K562 (cell line): ENCODE results near the gene RPEL1. TPM values are rescaled to one million over a fixed set of nuclear protein-coding genes. Genes with fewer than 3 reads are reported as not detected.

Experiments
- ATAC-seq: fragments of 200-7000 bp; cut with Tn5 transposase; 3 replicates; pipeline ENCODE4 v1.9.1; 2020; ENCODE audit warnings: moderate library complexity
- BruUV-seq: library from RNA; stranded (reverse); fragments of 400-500 nt; replicated peaks from 2 replicates; lab custom pipeline; 2021; lab: Mats Ljungman, UMichigan
- CTCF ChIA-PET: fragments of 300-600 bp; formaldehyde crosslinking; extraction: SDS; loops from one replicate; lab custom pipeline; 2021; ENCODE audit warnings: low intra/inter-chr PET ratio; lab: Yijun Ruan, JAX
- POLR2A ChIA-PET: fragments of 300-600, 350-650 bp; sonication (Branson Sonifier 250); formaldehyde crosslinking; extraction: SDS; loops from one replicate; lab custom pipeline; 2021; ENCODE audit warnings: antibody characterized with exemption, inconsistent platforms; lab: Yijun Ruan, JAX
- DNase-seq, 4 experiments: peaks; one replicate each; pipeline versions ENCODE4 v3.0.0 to v3.0.0-alpha.2; 2011 to 2018; ENCODE audit warnings: low spot score in 3 of 4, mixed read lengths in 3 of 4; ENCODE audit errors: extremely low read depth in 1 of 4
- FAIRE-seq: peaks from 2 replicates; lab custom pipeline; 2011; peaks lifted over from hg19 to GRCh38; lab: Jason Lieb, UNC
- H2AFZ ChIP-seq: 2 replicates; pipeline ENCODE4 v1.6.0; 2011; ENCODE audit warnings: low read depth, low read length, control low read depth, inconsistent platforms
- H3K27ac ChIP-seq: fragments of 200-600 bp; 3 replicates; pipeline ENCODE4 v1.8.0; 2011; ENCODE audit warnings: low read depth, mild to moderate bottlenecking, control low read depth, inconsistent platforms, low read length, moderate library complexity, mixed read lengths; ENCODE audit errors: extremely low read depth
- H3K27me3 ChIP-seq, 2 experiments: fragments of 300-600 bp in 1 of 2; 2 replicates in 1 of 2; 3 replicates in 1 of 2; pipeline versions ENCODE4 v1.6.0 to v1.8.0; 2011; ENCODE audit warnings: inconsistent platforms in 2 of 2, low read length in 2 of 2, mild to moderate bottlenecking in 1 of 2, mixed read lengths in 1 of 2, moderate library complexity in 1 of 2; ENCODE audit not compliant: control insufficient read depth in 2 of 2, insufficient read depth in 2 of 2
- H3K36me3 ChIP-seq: fragments of 300-600 bp; 3 replicates; pipeline ENCODE4 v1.8.0; 2011; ENCODE audit warnings: mild to moderate bottlenecking, low read length, inconsistent platforms; ENCODE audit not compliant: control insufficient read depth, insufficient read depth
- H3K4me1 ChIP-seq, 2 experiments: fragments of 200-600 bp in 1 of 2; replicated peaks in 1 of 2; 2 replicates in 1 of 2; 3 replicates in 1 of 2; pipeline versions ENCODE4 v1.5.1 to v1.8.0; 2011; ENCODE audit warnings: inconsistent platforms in 2 of 2, low read length in 2 of 2, mild to moderate bottlenecking in 1 of 2, mixed read lengths in 1 of 2, moderate library complexity in 1 of 2; ENCODE audit not compliant: control insufficient read depth in 2 of 2, insufficient read depth in 2 of 2
- H3K4me2 ChIP-seq: 2 replicates; pipeline ENCODE4 v1.6.1; 2011; ENCODE audit warnings: low read length, control low read depth, inconsistent platforms, mixed read lengths; ENCODE audit not compliant: insufficient read depth
- H3K4me3 ChIP-seq: fragments of 200-600 bp; sonication (generic), shearing (Covaris generic); 2 replicates; pipeline ENCODE4 v1.5.1; 2016; ENCODE audit warnings: control low read depth, inconsistent platforms
- H3K79me2 ChIP-seq: fragments of 200-600 bp; 3 replicates; pipeline ENCODE4 v1.8.0; 2011; ENCODE audit warnings: low read length, inconsistent platforms; ENCODE audit not compliant: control insufficient read depth, insufficient read depth
- H3K9ac ChIP-seq, 2 experiments: 2 replicates each; pipeline versions ENCODE4 v1.6.0 to v1.6.1; 2011; ENCODE audit warnings: low read depth in 2 of 2, low read length in 2 of 2, control low read depth in 1 of 2, inconsistent platforms in 1 of 2, mild to moderate bottlenecking in 1 of 2, mixed read lengths in 1 of 2; ENCODE audit not compliant: insufficient read depth in 1 of 2
- H3K9me1 ChIP-seq: one replicate; pipeline ENCODE4 v1.6.0; 2011; ENCODE audit warnings: inconsistent platforms, mild to moderate bottlenecking, low read length, moderate library complexity; ENCODE audit not compliant: control insufficient read depth, insufficient read depth
- H3K9me3 ChIP-seq: replicated peaks from 2 replicates; pipeline ENCODE4 v1.5.1; 2011; ENCODE audit warnings: low read depth, low read length, inconsistent platforms; ENCODE audit not compliant: control insufficient read depth, insufficient read depth
- H4K20me1 ChIP-seq: replicated peaks from 2 replicates; pipeline ENCODE4 v1.6.1; 2011; ENCODE audit warnings: low read length, inconsistent platforms, mixed read lengths; ENCODE audit not compliant: control insufficient read depth, insufficient read depth
- BCL6 ChIP-seq: fragments of 250-450 bp; sonication (Bioruptor Pico); IDR thresholded peaks from 2 replicates; pipeline ENCODE4 v1.4.0; 2020
- CCAR2 ChIP-seq: fragments of 200-400 bp; formaldehyde crosslinking; IDR thresholded peaks from 2 replicates; pipeline ENCODE4 v1.6.1; 2017; ENCODE audit warnings: mild to moderate bottlenecking, low read depth, low read length
- HNRNPH1 ChIP-seq: fragments of 200-400 bp; formaldehyde crosslinking; optimal IDR thresholded peaks from 2 replicates; pipeline ENCODE3; 2017; ENCODE audit warnings: low read depth, mild to moderate bottlenecking, low read length, moderate library complexity
- JUN ChIP-seq, 2 experiments: sonication (generic) in 1 of 2; formaldehyde crosslinking in 1 of 2; IDR thresholded peaks; 2 replicates each; pipeline versions ENCODE4 v1.6.1 to v1.8.0; 2012 to 2022; ENCODE audit warnings: borderline replicate concordance in 2 of 2, mild to moderate bottlenecking in 2 of 2, improper control_type of control experiment in 1 of 2, low read depth in 1 of 2, low read length in 1 of 2, missing genetic modification reagents in 1 of 2
- JUND ChIP-seq, 2 experiments: IDR thresholded peaks; 2 replicates in 1 of 2; 3 replicates in 1 of 2; pipeline ENCODE4 v1.6.1; 2011; ENCODE audit warnings: borderline replicate concordance in 2 of 2, low read depth in 2 of 2, low read length in 2 of 2, improper control_type of control experiment in 1 of 2, missing biosample characterization in 1 of 2, missing genetic modification characterization in 1 of 2, missing genetic modification reagents in 1 of 2
- KDM4B ChIP-seq, 2 experiments: fragments of 450-650 bp in 1 of 2; sonication (generic) in 1 of 2; IDR thresholded peaks; 2 replicates each; pipeline ENCODE4 v1.6.1; 2016 to 2017; ENCODE audit warnings: borderline replicate concordance in 2 of 2, antibody characterized with exemption in 1 of 2, low read depth in 1 of 2, mild to moderate bottlenecking in 1 of 2
- NRF1 ChIP-seq, 2 experiments: fragments of 450-650 bp; IDR thresholded peaks in 1 of 2; conservative IDR thresholded peaks in 1 of 2; 2 replicates each; pipeline ENCODE4 v1.6.1; 2014; ENCODE audit warnings: mild to moderate bottlenecking in 2 of 2
- PHB2 ChIP-seq: fragments of 450-650 bp; IDR thresholded peaks from 2 replicates; pipeline ENCODE4 v1.6.1; 2017; ENCODE audit warnings: low read depth
- POLR3G ChIP-seq: IDR thresholded peaks from 2 replicates; pipeline ENCODE4 v1.6.1; 2011; ENCODE audit not compliant: insufficient read length, insufficient replicate concordance; ENCODE audit errors: extremely low read depth
- SIX5 ChIP-seq, 2 experiments: IDR thresholded peaks; 2 replicates each; pipeline ENCODE4 v1.6.1; 2011; ENCODE audit warnings: low read length in 2 of 2, borderline replicate concordance in 1 of 2, low read depth in 1 of 2, mild to moderate bottlenecking in 1 of 2, moderate library complexity in 1 of 2; ENCODE audit not compliant: insufficient read depth in 1 of 2
- SMARCE1 ChIP-seq: fragments of 450-650 bp; IDR thresholded peaks from 2 replicates; pipeline ENCODE4 v1.7.1; 2016; ENCODE audit warnings: mild to moderate bottlenecking
- SOX6 ChIP-seq: fragments of 450-650 bp; IDR thresholded peaks from 2 replicates; pipeline ENCODE4 v1.6.1; 2014; ENCODE audit warnings: mild to moderate bottlenecking
- TEAD1 ChIP-seq, 2 experiments: fragments of 450-650 bp in 1 of 2; sonication (generic) in 1 of 2; formaldehyde crosslinking; IDR thresholded peaks; 2 replicates each; pipeline versions ENCODE4 v1.4.0 to v1.8.0; 2020 to 2022; ENCODE audit warnings: mild to moderate bottlenecking in 2 of 2, missing genetic modification reagents in 1 of 2
- ZNF12 ChIP-seq: sonication (generic); formaldehyde crosslinking; IDR thresholded peaks from 2 replicates; pipeline ENCODE4 v1.4.0; 2020; ENCODE audit warnings: mild to moderate bottlenecking, missing genetic modification reagents
- WGBS: fragments of 100-300 bp; shearing (Covaris generic); methylation state at CpG from one replicate; pipeline ENCODE4 v1.1.6; 2016; ENCODE audit warnings: low coverage, mixed read lengths; ENCODE audit not compliant: insufficient coverage; ENCODE audit errors: missing lambda C conversion rate; 5-methylcytosine and 5-hydroxymethylcytosine counted together
- in situ Hi-C: fragments of 300-500 bp; cut with MboI; formaldehyde crosslinking; loops from 4 replicates; pipeline ENCODE4 v1.15.0; 2018; ENCODE audit warnings: inconsistent platforms, mixed read lengths
- intact Hi-C: fragments of 100-400 bp; cut with micrococcal nuclease; formaldehyde crosslinking; loops from 2 replicates; pipeline ENCODE4 v1.14.2; 2022
- polyA plus RNA-seq, 8 experiments: library from polyadenylated mRNA; depleted of rRNA in 4 of 8; stranded (reverse) in 5 of 8; unstranded in 3 of 8; fragments of >200 nt; fragmentation: Nextera tagmentation in 2 of 8; fragmentation: Illumina TruSeq in 1 of 8; extraction: Ambion mirVana in 2 of 8; extraction: Trizol in 1 of 8; gene quantifications; 2 replicates each; pipeline versions ENCODE4 v1.2.1 to v1.2.3, GENCODE V29; 2011 to 2014; ENCODE audit warnings: inconsistent platforms in 1 of 8, missing spikeins in 1 of 8
- total RNA-seq, 7 experiments: library from RNA; depleted of rRNA in 6 of 7; stranded (reverse); fragments of >200 nt in 6 of 7; fragmentation: Illumina TruSeq in 2 of 7; extraction: Trizol in 2 of 7; gene quantifications; 2 replicates each; pipeline versions ENCODE4 v1.2.1 to v1.2.3, GENCODE V29; 2011 to 2021; ENCODE audit warnings: low replicate concordance in 1 of 7
- TF ChIP-seq, protein P1 (sequence below): fragments of 250-450 bp; sonication (Bioruptor Pico); IDR thresholded peaks from 2 replicates; pipeline ENCODE4 v1.5.0; 2021
- TF ChIP-seq, protein P2 (sequence below): sonication (generic); formaldehyde crosslinking; IDR thresholded peaks from 2 replicates; pipeline ENCODE4 v1.8.1; 2023; ENCODE audit warnings: mild to moderate bottlenecking, missing genetic modification reagents

Gene RPEL1
- total and polyA plus RNA-seq, 9 of the 15 experiments (the other 6 are each of a cell fraction or from before 2014, with no cell fraction given): 0.04 to 0.15 (median 0.07) TPM; not detected in 4

DNA sequence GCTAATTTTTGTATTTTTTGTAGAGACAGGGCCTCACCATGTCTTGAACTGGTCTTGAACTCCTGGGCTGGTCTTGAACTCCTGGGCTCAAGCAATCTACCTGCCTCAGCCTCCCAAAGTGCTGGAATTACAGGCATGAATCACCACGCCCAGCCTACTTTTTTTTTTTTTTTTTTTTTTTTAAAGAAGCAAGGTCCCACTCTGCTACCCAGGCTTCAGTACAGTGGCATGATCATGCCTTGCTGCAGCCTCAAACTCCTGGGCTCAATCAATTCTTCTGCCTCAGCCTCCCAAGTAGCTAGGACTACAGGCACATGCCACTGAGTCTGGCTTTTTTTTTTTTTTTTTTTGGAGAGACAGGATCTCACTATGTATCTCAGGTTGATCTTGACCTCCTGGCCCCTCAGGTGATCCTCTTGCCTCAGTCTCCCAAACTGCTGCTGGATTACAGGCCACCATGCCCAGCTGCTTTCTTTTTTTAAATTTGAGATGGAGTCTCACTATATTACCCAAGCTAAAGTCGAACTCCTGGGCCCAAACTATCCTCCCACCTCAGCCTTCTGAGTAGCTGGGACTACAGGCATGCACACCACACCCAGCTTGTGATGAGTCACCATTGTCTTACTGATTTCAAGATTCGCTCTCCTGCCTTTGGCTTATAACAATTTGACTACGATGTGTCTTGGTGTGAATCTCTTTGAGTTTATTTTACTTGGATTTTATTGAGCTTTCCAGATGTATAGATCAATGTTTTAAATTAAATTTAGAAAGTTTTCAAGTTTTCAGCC, 9.0 kb downstream of the RPEL1 start:
- Histone ChIP-seq H3K27me3 (no peaks in the 10 kb centered on the region), H4K20me1 (no peaks in the 10 kb centered on the region), H3K4me1 (peaks cover 0 to 4% of the 10 kb centered on the region in 2 experiments; a peak in 3 of 5 replicates), H3K9me1 (no peaks in the 10 kb centered on the region), H3K9ac (no peak overlapping the region), H3K9me3 (no peaks in the 10 kb centered on the region), H3K27ac (no peak overlapping the region), H3K36me3 (no peaks in the 10 kb centered on the region), H3K79me2 (no peaks in the 10 kb centered on the region), H3K4me2 (no peak overlapping the region), H2AFZ (no peak overlapping the region), H3K4me3 (no peak overlapping the region)
- ATAC-seq (peak; percentile 91), DNase-seq (peak in 2 of 4 experiments; percentile 24 to 65), FAIRE-seq (peak; percentile 91)
- in situ Hi-C loops: no loop called here
- WGBS: 0% methylated on average over 2 of the region's 4 CpGs
- ChIA-PET CTCF (no interaction called here), POLR2A (interaction anchor here (0.6 kb wide), 1 partner anchor 349 kb away, joined by 3 read pairs; no protein-coding TSS in a partner anchor)
- intact Hi-C loops: no loop called here
- BruUV-seq: no TSS peak
- TF ChIP-seq JUN (IDR thresholded peaks at IDR 0.05; ENCODE audit: borderline replicate concordance, low read depth, low read length) (peak; percentile 74), JUN (CRISPR knock-in tag; IDR thresholded peaks at IDR 0.05; ENCODE audit: borderline replicate concordance) (no peak), JUND (IDR thresholded peaks at IDR 0.05; ENCODE audit: borderline replicate concordance, low read depth, low read length) (peak; percentile 93), JUND (tag; IDR thresholded peaks at IDR 0.05; ENCODE audit: borderline replicate concordance, low read depth, low read length) (peak; percentile 89), BCL6 (CRISPR knock-in tag) (no peak), NRF1 (conservative IDR thresholded peaks at IDR 0.05 in 1 of 2, IDR thresholded peaks at IDR 0.05 in 1 of 2) (no peak), TEAD1 (CRISPR knock-in tag; IDR thresholded peaks at IDR 0.05) (no peak), ZNF12 (CRISPR knock-in tag) (no peak), HNRNPH1 (no peak), SOX6 (0 out of 2 replicates have a peak, but pooled peaks have one; percentile 42), SMARCE1 (peak; percentile 46; the same call in 1 of the 2 replicates), SIX5 (IDR thresholded peaks at IDR 0.05; ENCODE audit: borderline replicate concordance in 1 of 2, insufficient read depth in 1 of 2, low read depth in 1 of 2, low read length in 2 of 2) (no peak), POLR3G (no peak), KDM4B (IDR thresholded peaks at IDR 0.05; ENCODE audit: borderline replicate concordance in 2 of 2, low read depth in 1 of 2) (no peak), CCAR2 (no peak), PHB2 (no peak)
- TF ChIP-seq, protein P1, sequence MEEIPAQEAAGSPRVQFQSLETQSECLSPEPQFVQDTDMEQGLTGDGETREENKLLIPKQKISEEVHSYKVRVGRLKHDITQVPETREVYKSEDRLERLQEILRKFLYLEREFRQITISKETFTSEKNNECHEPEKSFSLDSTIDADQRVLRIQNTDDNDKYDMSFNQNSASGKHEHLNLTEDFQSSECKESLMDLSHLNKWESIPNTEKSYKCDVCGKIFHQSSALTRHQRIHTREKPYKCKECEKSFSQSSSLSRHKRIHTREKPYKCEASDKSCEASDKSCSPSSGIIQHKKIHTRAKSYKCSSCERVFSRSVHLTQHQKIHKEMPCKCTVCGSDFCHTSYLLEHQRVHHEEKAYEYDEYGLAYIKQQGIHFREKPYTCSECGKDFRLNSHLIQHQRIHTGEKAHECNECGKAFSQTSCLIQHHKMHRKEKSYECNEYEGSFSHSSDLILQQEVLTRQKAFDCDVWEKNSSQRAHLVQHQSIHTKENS (CRISPR knock-in tag): no peak
- TF ChIP-seq, protein P2, sequence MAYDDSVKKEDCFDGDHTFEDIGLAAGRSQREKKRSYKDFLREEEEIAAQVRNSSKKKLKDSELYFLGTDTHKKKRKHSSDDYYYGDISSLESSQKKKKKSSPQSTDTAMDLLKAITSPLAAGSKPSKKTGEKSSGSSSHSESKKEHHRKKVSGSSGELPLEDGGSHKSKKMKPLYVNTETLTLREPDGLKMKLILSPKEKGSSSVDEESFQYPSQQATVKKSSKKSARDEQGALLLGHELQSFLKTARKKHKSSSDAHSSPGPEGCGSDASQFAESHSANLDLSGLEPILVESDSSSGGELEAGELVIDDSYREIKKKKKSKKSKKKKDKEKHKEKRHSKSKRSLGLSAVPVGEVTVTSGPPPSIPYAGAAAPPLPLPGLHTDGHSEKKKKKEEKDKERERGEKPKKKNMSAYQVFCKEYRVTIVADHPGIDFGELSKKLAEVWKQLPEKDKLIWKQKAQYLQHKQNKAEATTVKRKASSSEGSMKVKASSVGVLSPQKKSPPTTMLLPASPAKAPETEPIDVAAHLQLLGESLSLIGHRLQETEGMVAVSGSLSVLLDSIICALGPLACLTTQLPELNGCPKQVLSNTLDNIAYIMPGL (CRISPR knock-in tag): no peak
